NCI-H187 treated with DMSO at 0.1 percent for 48 hours (cell line): ENCODE data around the gene LZTS3.
"Not testable (repeated sequence)": the region's sequence is repeated elsewhere in the genome, so short reads cannot be mapped to it uniquely, and the experiment has no call there.

Source experiments
- DNase-seq: peaks from one replicate; lab custom pipeline; 2025; lab: John Stamatoyannopoulos, UW

Gene LZTS3

DNA sequence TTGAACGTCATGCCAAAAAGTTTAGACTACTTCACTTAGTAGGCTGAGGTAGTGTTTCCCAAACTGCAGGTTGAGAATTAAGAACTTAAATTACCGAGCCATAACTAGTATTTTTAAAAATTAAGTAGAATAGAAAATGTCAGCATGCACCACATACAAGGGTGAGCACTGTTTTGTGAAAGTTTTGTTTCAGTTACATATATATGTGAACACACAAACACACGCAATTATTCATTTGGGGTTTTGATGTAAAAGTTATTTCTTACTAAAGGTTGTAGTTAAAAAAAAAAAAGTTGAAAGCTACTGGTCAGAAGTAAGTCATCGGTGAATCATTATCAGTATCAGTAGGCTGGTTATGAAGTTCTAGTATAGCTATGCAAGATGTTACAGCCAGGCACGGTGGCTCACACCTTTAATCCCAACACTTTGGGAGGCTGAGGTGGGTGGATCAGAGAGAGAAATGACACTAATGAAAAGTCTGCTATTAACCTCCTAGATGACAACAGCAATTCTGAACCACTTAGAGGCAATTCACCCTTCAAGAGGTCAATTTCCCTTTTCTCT, 37.8 kb downstream of the LZTS3 start:
- no peak for DNase-seq

DNA sequence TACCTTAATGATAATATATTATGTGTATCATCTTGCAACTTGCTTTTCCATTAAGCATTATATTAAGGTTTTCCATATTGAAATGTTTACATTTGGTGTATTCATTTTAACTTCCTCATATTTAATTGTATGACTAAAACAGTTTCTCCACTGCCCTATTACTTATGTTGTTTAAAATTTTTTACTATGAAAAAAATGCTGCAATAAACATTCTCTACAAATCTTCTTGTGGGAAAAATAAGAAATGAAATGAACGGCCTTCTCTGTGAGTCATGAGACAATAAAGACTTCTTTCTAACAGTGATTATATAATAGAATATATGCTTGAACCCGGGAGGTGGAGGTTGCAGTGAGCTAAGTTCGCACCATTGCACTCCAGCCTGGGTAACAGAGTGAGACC, 39.2 kb downstream of the LZTS3 start:
- DNase-seq: no peak

DNA sequence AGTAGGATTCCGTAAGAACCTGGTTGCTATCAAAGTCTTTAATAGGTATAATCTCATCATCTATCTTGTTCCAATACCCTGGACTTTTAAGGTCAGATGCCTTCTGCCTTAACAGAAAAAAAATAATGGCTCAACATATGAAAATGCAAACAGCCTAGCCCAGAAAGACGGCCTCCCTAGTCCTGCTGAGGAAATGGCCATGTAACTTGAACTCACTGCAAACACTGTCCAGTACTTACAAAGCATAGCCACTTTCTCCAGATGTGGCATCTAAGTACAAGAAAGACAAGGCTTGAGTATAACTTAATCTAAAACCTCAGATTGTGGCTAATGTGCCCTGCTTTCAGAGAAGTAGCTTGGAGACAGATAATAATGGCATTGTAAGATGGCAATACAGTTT, 40.2 kb downstream of the LZTS3 start:
- no peak for DNase-seq

DNA sequence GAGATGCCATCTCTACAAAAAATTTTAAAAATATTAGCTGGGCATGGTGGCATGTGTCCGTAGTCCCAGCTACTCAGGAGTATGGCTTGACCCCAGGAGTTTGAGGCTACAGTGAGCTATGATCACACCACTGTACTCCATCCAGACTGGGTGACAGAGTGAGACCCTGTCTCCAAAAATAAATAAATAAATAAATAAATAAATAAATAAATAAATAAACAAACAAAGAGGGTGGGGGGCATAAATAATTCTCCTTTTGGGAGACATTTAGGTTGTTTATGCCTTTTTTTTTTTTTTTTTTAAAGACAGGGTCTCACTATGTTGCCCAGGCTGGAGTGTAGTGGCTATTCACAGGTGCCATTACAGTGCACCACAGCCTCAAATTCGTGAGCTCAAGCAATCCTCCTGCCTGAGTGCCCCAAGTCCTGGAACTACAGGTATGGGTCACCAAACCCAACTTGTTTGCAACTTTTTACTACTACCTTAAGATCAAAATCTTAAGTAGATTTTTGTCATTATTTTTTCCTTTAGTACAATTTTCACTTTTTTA, 43.2 kb downstream of the LZTS3 start:
- DNase-seq: no peak

DNA sequence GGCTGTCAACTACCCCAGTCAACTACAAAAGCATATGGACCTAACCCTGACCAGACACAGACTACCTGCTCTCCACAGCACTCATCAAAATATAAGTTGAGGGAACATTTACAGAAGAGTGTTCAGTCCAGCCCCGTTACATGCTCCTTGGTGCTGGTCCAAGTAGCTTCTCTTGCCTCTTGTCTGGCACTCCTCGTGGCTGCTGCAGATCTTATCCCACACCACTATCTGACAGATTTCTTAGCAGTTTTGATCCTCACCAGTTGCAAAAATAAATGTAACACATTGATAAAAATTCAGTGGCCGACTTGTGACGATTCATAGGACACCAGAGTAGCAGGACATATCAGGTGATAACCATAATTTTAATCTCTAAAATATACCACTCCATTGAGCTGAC, 44.3 kb downstream of the LZTS3 start:
- DNase-seq: no peak

DNA sequence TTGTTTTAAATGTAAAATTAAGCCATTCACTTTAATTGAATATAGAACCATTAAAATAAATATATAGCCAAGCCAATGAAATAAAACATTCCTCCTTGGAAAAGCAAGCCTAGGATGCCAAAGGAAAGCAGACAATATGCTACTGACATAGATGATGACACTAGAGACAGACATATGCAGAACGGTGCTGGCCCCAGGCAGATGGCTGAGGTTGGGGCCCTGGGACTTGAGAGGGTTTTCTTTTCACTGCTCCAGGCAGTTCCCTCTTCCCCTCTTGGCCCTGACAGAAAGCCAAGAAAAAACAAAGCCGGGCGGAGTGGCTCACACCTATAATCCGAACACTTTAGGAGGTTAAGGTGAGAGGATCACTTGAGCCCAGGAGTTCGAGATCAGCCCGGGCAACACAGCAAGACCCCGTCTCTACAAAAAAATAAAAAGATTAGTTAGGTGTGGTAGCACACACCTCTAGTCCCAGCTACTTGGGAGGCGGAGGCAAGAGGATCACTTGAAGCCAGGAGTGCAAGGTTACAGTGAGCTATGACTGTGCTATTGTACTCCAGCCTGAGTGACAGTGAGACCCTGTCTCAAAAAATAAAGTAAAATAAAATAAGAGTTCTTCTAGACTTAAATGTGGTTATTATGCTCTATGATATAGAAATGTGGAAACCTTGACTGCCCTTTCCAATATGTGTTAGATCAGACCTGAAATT, 44.9 kb downstream of the LZTS3 start:
- no peak for DNase-seq

DNA sequence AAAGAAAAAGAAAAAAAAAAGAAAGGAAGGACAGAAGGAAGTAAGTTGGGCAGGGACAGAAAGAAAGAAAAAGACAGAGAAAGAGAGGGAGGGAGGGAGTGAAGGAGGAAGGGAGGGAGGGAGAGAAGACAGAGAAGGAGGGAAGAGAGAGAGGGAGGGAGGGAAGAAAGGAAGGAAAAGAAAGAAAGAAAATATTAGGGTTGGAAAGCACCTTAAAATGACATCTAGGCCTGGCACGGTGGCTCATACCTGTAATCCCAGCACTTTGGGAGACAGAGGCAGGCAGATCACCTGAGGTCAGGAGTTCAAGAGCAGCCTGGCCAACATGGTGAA, 46.9 kb downstream of the LZTS3 start:
- no peak for DNase-seq

DNA sequence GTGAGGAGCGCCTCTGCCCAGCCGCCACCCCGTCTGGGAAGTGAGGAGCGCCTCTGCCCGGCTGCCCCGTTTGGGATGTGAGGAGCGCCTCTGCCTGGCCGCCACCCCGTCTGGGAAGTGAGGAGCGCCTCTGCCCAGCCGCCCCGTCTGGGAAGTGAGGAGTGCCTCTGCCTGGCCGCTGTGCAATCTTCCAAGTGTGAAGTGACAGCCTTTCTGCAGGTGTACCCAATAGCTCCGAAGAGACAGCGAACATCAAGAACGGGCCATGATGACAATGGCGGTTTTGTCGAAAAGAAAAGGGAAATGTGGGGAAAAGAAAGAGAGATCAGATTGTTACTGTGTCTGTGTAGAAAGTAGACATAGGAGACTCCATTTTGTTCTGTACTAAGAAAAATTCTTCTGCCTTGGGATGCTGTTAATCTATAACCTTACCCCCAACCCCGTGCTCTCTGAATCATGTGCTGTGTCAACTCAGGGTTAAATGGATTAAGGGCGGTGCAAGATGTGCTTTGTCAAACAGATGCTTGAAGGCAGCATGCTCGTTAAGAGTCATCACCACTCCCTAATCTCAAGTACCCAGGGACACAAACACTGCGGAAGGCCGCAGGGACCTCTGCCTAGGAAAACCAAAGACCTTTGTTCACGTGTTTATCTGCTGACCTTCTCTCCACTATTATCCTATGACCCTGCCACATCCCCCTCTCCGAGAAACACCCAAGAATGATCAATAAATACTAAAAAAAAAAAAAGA, 47.4 kb downstream of the LZTS3 start:
- DNase-seq: not testable (repeated sequence)

DNA sequence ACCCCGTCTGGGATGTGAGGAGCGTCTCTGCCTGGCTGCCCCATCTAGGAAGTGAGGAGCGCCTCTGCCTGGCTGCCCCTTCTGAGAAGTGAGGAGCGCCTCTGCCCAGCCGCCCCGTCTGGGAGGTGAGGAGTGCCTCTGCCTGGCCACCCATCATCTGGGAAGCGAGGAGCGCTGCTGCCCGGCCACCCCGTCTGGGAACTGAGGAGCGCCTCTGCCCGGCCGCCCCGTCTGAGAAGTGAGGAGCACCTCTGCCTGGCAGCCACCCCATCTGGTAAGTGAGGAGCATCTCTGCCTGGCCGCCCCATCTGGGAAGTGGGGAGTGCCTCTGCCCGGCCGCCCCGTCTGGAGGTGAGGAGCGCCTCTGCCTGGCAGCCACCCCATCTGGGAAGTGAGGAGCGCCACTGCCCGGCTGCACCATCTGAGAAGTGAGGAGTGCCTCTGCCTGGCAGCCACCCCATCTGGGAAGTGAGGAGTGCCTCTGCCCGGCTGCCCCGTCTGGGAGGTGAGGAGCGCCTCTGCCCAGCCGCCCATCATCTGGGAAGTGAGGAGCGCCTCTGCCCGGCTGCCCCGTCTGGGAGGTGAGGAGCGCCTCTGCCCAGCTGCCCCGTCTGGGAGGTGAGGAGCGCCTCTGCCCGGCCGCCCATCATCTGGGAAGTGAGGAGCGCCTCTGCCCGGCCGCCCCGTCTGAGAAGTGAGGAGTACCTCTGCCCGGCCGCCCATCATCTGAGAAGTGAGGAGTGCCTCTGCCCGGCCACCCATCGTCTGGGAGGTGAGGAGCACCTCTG, 48.4 kb downstream of the LZTS3 start:
- DNase-seq: not testable (repeated sequence)

DNA sequence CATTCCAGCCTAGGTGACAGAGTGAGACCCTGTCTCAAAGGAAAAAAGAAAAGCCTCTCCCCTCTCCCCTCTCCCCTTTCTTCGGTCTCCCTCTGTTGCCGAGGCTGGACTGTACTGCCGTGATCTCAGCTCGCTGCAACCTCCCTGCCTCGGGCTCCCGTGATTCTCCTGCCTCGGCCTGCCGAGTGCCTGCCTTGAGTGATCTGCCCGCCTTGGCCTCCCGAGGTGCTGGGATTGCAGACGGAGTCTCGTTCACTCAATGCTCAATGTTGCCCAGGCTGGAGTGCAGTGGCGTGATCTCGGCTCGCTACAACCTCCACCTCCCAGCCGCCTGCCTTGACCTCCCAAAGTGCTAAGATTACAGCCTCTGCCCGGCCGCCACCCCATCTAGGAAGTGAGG, 49.2 kb downstream of the LZTS3 start:
- DNase-seq: not testable (repeated sequence)

DNA sequence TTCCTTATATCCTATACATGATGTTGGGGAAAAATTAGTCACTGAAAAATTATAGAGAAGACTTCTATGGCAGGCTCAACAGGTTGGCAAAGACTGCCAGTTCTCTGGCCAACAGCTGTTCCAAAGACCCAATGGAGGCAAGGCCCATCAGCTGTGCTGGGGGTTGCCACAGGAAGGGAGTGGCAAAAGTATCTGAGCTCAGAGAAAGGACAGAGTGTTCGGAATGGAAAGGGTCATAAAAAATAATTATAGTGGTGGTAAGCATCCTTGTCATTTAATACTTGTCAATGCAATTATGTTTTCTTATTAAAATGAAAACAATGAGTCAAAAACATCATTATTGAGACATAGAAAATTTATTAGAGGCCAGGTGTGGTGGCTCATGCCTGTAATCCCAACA, 49.8 kb downstream of the LZTS3 start:
- DNase-seq: no peak

DNA sequence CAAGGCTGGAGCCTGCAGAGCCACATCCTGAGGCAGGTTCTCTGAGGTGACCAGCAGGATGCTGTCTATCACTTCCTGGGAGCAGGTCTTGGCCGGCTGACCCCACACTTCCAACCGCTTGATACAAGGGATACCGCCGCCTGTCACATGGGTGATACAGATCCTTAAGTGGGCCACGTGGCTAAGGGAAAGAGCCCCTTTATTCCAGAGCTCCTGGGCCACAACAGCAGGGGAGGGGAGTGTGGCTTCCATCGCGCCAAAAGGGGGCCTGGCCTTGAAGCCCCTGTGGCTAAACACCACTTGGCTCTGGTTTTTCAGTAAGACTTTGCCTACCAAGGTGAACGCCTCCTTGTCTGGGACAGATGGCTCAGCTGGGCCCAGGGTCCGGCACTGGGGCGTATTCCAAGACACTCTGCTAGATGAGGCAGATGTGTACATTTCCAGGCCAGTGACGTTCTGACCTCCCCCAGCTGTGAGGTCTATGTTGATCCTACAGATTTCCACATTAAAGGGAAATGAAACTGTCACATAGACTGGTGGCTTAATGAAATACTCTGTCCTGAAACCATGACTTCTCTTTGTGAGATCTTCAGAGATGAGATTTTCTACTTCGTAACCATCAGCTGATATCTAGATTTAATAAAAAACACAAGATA, 51.3 kb downstream of the LZTS3 start:
- no peak for DNase-seq

DNA sequence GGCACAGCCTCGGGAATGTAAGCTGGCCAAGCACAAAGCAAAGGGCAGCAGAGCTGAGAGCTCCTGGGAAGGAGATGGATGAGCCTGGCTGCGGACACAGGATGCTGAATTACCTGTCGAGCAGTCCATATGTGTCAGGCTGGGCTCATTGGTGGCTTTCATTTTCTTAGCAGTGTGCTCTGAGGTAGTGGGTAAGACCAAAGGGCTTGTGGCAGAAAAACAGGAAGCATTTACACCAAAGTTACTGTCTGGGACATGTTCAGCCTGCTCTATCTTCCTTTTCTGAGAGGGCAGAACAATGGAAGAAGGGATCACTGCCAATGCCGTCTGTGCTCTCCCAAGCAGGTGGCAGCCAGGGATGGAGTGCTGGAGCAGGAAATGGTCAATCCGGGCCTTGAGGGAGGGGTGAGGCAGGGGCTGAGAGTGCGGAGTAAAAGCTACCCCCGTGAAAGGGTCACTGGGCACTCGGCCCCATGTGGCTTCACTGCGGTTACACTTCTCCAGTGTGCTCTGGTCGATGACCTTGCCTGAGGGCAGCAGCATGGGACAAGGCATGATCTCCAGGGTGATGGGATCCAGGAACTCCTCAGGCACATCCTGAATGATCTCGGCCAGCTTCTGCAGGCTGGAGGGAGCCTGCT, 52.0 kb downstream of the LZTS3 start:
- DNase-seq: no peak

DNA sequence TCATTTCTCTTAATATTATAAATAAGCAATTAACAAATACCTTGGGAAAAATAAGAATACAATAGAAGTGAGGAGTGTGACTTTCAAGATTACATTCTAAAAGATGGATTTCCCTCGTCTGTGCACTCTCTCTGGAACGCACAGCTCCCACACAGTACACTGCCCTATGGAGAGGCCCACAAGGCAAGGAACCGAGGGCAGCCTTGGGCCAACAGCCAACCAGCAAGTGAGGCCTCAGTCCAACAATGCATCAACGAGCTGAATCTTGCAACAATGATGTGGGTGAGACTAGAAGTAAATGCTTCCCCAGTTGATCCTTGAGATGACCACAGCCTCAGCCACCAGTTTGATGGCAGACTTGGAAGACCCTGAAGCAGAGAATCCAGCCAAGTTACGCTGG, 54.3 kb downstream of the LZTS3 start:
- DNase-seq: no peak

DNA sequence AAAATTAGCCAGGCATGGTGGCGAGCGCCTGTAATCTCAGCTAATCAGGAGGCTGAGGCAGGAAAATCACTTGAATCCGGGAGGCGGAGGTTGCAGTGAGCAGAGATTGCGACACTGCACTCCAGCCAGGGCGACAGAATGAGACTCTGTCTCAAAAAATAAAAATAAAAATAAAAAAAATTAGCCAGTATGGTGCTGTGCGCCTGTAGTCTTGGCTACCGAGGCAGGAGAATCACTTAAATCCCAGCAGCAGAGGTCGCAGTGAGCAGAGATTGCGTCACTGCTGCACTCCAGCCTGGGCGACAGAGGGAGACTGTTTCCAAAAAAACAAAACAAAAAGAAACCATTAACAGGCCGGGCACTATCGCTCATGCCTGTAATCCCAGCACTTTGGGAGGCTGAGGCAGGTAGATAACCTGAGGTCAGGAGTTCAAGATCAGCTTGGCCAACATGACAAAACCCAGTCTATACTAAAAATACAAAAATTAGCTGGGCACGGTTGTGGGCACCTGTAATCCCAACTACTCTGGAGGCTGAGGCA, 55.4 kb downstream of the LZTS3 start:
- DNase-seq: not testable (repeated sequence)

DNA sequence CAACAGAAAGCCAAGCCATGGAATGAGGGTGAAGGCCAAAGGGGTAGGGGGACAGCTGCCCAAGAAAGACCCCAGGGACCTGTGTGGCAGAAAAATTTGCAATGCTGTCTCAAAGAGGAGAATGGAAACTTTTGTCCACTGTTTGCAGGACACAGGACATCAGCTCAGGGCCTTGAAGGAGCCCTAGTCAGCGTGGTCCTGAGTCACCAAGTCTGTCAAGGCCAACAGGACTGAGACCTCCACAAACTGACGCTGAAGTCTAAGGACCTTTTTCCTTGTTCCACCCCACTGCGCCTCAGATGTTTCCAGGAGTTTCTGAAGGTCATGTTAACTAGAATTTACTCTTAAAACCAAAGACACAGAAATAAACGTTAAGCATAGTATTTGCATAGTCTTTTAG, 57.0 kb downstream of the LZTS3 start:
- DNase-seq: no peak

DNA sequence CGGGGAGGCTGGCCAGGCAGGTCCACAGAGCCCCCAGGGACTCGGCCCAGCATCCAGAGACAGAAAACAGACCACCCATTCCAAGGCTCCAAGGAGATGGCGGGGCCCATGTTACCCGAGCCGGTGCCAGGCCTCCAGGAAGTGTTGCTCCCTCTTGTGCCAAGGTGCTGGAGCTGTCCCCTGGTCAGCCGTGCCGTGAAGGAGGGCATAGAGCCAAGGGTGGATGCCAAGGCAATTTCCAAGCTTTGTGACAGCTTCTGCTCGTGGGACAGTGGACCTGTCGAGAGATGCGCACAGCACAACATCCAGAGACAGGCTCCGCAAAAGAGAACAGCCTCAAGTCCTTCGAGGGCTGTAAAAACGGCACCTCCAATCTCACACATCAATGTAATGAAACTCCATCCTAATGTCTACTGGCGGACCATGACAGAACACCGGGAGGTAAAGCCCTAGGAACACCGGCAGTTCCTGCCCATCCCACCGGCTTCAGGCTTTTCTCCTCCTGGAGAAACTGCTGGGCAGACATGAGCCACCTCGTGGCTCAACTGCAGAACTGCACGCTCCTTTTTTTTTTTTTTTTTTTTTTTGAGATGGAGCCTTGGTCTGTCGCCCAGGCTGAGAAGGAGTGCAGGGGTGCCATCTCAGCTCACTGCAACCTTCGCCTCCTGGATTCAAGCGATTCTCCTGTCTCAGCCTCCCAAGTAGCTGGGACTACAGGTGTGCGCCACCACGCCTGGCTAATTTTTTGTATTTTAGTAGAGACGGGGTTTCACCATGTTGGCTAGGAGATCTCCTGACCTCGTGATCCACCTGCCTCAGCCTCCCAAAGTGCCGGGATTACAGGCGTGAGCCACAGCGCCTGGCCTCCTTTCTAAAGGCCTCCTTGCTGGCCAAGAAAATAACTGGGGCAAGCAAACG, 57.9 kb downstream of the LZTS3 start:
- peak; percentile 32 for DNase-seq
